Trophoblast cell (in vitro differentiated cells and primary cell): ENCODE data around the gene PRR33.
"Not testable (repeated sequence)": the region's sequence is repeated elsewhere in the genome, so short reads cannot be mapped to it uniquely, and the experiment has no call there.

Source experiments
- DNase-seq, 2 donors: peaks; one replicate each; pipeline ENCODE4 v3.0.0-alpha.2; 2016
- H2AFZ ChIP-seq: 2 replicates; pipeline ENCODE4 v1.6.1; 2013; ENCODE audit warnings: low read length, moderate library complexity, mild to moderate bottlenecking; ENCODE audit not compliant: insufficient read depth, poor library complexity
- H2AK5ac ChIP-seq: 2 replicates; pipeline ENCODE4 v1.6.1; 2013; ENCODE audit warnings: mild to moderate bottlenecking, low read length
- H2BK120ac ChIP-seq: 2 replicates; pipeline ENCODE4 v1.6.1; 2013; ENCODE audit warnings: low read length, mild to moderate bottlenecking, moderate library complexity; ENCODE audit not compliant: insufficient read depth, poor library complexity
- H2BK12ac ChIP-seq: 2 replicates; pipeline ENCODE4 v1.6.1; 2013; ENCODE audit warnings: mild to moderate bottlenecking, low read length, moderate library complexity
- H2BK5ac ChIP-seq: 2 replicates; pipeline ENCODE4 v1.6.1; 2013; ENCODE audit warnings: low read length, low read depth, moderate library complexity, mild to moderate bottlenecking; ENCODE audit not compliant: poor library complexity
- H3K14ac ChIP-seq: 2 replicates; pipeline ENCODE4 v1.6.1; 2013; ENCODE audit warnings: mild to moderate bottlenecking, low read length
- H3K18ac ChIP-seq: 2 replicates; pipeline ENCODE4 v1.6.1; 2013; ENCODE audit warnings: mild to moderate bottlenecking, low read length
- H3K23ac ChIP-seq: 2 replicates; pipeline ENCODE4 v1.6.1; 2013; ENCODE audit warnings: low read length
- H3K27ac ChIP-seq: 2 replicates; pipeline ENCODE4 v1.5.1; 2013; ENCODE audit warnings: low read depth, mild to moderate bottlenecking, inconsistent platforms, low read length, moderate library complexity
- H3K27me3 ChIP-seq: 2 replicates; pipeline ENCODE4 v1.6.1; 2013; ENCODE audit warnings: inconsistent platforms, mild to moderate bottlenecking, low read length, moderate library complexity; ENCODE audit not compliant: insufficient read depth
- H3K36me3 ChIP-seq, 2 experiments: 1 replicate in 1 of 2; 2 replicates in 1 of 2; pipeline ENCODE4 v1.6.1; 2013; ENCODE audit warnings: low read length in 2 of 2, mild to moderate bottlenecking in 2 of 2, moderate library complexity in 1 of 2; ENCODE audit not compliant: insufficient read depth in 2 of 2, control insufficient read depth in 1 of 2
- H3K4ac ChIP-seq: 2 replicates; pipeline ENCODE4 v1.6.1; 2013; ENCODE audit warnings: low read depth, mild to moderate bottlenecking, low read length, moderate library complexity
- H3K4me1 ChIP-seq, 2 experiments: 1 replicate in 1 of 2; 2 replicates in 1 of 2; pipeline ENCODE4 v1.6.1; 2013; ENCODE audit warnings: low read length in 2 of 2, mild to moderate bottlenecking in 2 of 2, moderate library complexity in 1 of 2; ENCODE audit not compliant: insufficient read depth in 2 of 2, control insufficient read depth in 1 of 2
- H3K4me2 ChIP-seq: 2 replicates; pipeline ENCODE4 v1.6.1; 2013; ENCODE audit warnings: inconsistent platforms, mild to moderate bottlenecking, low read length, moderate library complexity
- H3K4me3 ChIP-seq: 2 replicates; pipeline ENCODE4 v1.5.1; 2013; ENCODE audit warnings: mild to moderate bottlenecking, low read depth, low read length, inconsistent platforms
- H3K79me1 ChIP-seq: one replicate; pipeline ENCODE4 v1.6.1; 2013; ENCODE audit warnings: low read length
- H3K79me2 ChIP-seq: 2 replicates; pipeline ENCODE4 v1.6.1; 2013; ENCODE audit warnings: low read length, mild to moderate bottlenecking; ENCODE audit not compliant: control insufficient read depth, insufficient read depth, poor library complexity
- H3K9ac ChIP-seq: 2 replicates; pipeline ENCODE4 v1.6.1; 2013; ENCODE audit warnings: mild to moderate bottlenecking, low read length
- H3K9me3 ChIP-seq: 2 replicates; pipeline ENCODE4 v1.6.1; 2013; ENCODE audit warnings: low read depth, mild to moderate bottlenecking, control low read depth, inconsistent platforms, low read length; ENCODE audit not compliant: insufficient read depth
- H4K12ac ChIP-seq: 2 replicates; pipeline ENCODE4 v1.6.1; 2013; ENCODE audit warnings: low read depth, mild to moderate bottlenecking, low read length, moderate library complexity
- H4K8ac ChIP-seq: 2 replicates; pipeline ENCODE4 v1.6.1; 2013; ENCODE audit warnings: low read depth, mild to moderate bottlenecking, low read length, moderate library complexity
- H4K91ac ChIP-seq: one replicate; pipeline ENCODE4 v1.6.1; 2013; ENCODE audit warnings: low read depth, mild to moderate bottlenecking, low read length, moderate library complexity
- WGBS: extraction: QIAGEN DNeasy Blood & Tissue Kit; methylation state at CpG from one replicate; pipeline ENCODE4 v1.1.7; 2013; ENCODE audit warnings: missing lambda C conversion rate; ENCODE audit not compliant: insufficient read length, insufficient coverage; ENCODE audit errors: extremely low coverage; 5-methylcytosine and 5-hydroxymethylcytosine counted together

Gene PRR33

GRCh38 chr11:1888347-1888753 lies 3.3 kb downstream of the PRR33 start:
- H4K12ac ChIP-seq, result no peak overlapping the region
- no peak overlapping the region for H3K4me3 ChIP-seq
- no peak overlapping the region for H3K4ac ChIP-seq
- no peak overlapping the region for H2AFZ ChIP-seq
- no peak overlapping the region for H4K8ac ChIP-seq
- no peak overlapping the region for H4K91ac ChIP-seq
- H3K4me1 ChIP-seq, result no peaks in the 10 kb centered on the region
- WGBS, result no CpG with 5 or more reads among the region's 9 CpGs
- peaks cover 5% of the 10 kb centered on the region for H3K9me3 ChIP-seq
- no peak overlapping the region for H2BK5ac ChIP-seq
- H3K4me2 ChIP-seq, result no peak overlapping the region
- no peak overlapping the region for H3K9ac ChIP-seq
- no peak overlapping the region for H2BK12ac ChIP-seq
- no peaks in the 10 kb centered on the region for H3K79me1 ChIP-seq
- no peak overlapping the region for H3K18ac ChIP-seq
- no peak overlapping the region for H2AK5ac ChIP-seq
- H3K27ac ChIP-seq, result no peak overlapping the region
- DNase-seq, result no peak
- H3K23ac ChIP-seq, result no peak overlapping the region
- H3K27me3 ChIP-seq, result no peaks in the 10 kb centered on the region
- no peaks in the 10 kb centered on the region for H3K36me3 ChIP-seq
- no peak overlapping the region for H3K14ac ChIP-seq
- no peaks in the 10 kb centered on the region for H3K79me2 ChIP-seq
- H2BK120ac ChIP-seq, result no peak overlapping the region

- Histone ChIP-seq H2BK120ac (no peak overlapping the region), H2AK5ac (no peak overlapping the region), H3K14ac (no peak overlapping the region), H3K9ac (no peak overlapping the region), H4K8ac (no peak overlapping the region), H3K4ac (no peak overlapping the region), H3K4me2 (no peak overlapping the region), H3K79me2 (no peaks in the 10 kb centered on the region), H3K27me3 (no peaks in the 10 kb centered on the region), H3K23ac (no peak overlapping the region), H2BK5ac (no peak overlapping the region), H3K79me1 (no peaks in the 10 kb centered on the region), H3K9me3 (peaks cover 5% of the 10 kb centered on the region), H3K4me1 (no peaks in the 10 kb centered on the region), H4K12ac (no peak overlapping the region), H4K91ac (no peak overlapping the region), H3K27ac (no peak overlapping the region), H3K4me3 (no peak overlapping the region), H3K36me3 (no peaks in the 10 kb centered on the region), H2BK12ac (no peak overlapping the region), H2AFZ (no peak overlapping the region), H3K18ac (no peak overlapping the region)
- no peak for DNase-seq
- no CpG with 5 or more reads among the region's 11 CpGs for WGBS
These were observed 4.0 kb downstream of the PRR33 start for GRCh38 chr11:1887451-1888346.

GRCh38 chr11:1886551-1886950 lies 5.1 kb downstream of the PRR33 start:
- not testable (repeated sequence) for H3K4me3 ChIP-seq, H2BK120ac ChIP-seq, H2BK12ac ChIP-seq, H3K4me2 ChIP-seq, H3K23ac ChIP-seq, H3K36me3 ChIP-seq, H3K14ac ChIP-seq, H3K9ac ChIP-seq, H3K18ac ChIP-seq, H2BK5ac ChIP-seq, DNase-seq, H3K79me1 ChIP-seq, H3K9me3 ChIP-seq, H3K27ac ChIP-seq, H4K12ac ChIP-seq, H4K8ac ChIP-seq, H3K27me3 ChIP-seq, H2AFZ ChIP-seq, H3K4ac ChIP-seq, H3K79me2 ChIP-seq, H2AK5ac ChIP-seq, H4K91ac ChIP-seq, H3K4me1 ChIP-seq
- no CpG with 5 or more reads among the region's 13 CpGs for WGBS

- no peak overlapping the region for H3K4ac ChIP-seq
- no peak overlapping the region for H2BK120ac ChIP-seq
- WGBS, result no CpG with 5 or more reads among the region's 5 CpGs
- no peak overlapping the region for H2BK12ac ChIP-seq
- peaks cover 3 to 4% of the 10 kb centered on the region in 2 experiments for H3K4me1 ChIP-seq
- no peaks in the 10 kb centered on the region for H3K79me2 ChIP-seq
- H4K12ac ChIP-seq, result no peak overlapping the region
- H2AK5ac ChIP-seq, result no peak overlapping the region
- H3K14ac ChIP-seq, result no peak overlapping the region
- no peak overlapping the region for H3K18ac ChIP-seq
- H3K27ac ChIP-seq, result no peak overlapping the region
- H2BK5ac ChIP-seq, result no peak overlapping the region
- no peak overlapping the region for H3K9ac ChIP-seq
- peaks cover 2% of the 10 kb centered on the region for H3K9me3 ChIP-seq
- H4K91ac ChIP-seq, result no peak overlapping the region
- H3K4me3 ChIP-seq, result no peak overlapping the region
- DNase-seq, result no peak
- no peaks in the 10 kb centered on the region for H3K27me3 ChIP-seq
- no peaks in the 10 kb centered on the region for H3K36me3 ChIP-seq
- no peak overlapping the region for H3K4me2 ChIP-seq
- no peak overlapping the region for H3K23ac ChIP-seq
- H3K79me1 ChIP-seq, result peaks cover 16% of the 10 kb centered on the region
- H2AFZ ChIP-seq, result no peak overlapping the region
- H4K8ac ChIP-seq, result no peak overlapping the region
These were observed 7.4 kb downstream of the PRR33 start for GRCh38 chr11:1884303-1884700.
